GM18511 (cell line): Measurements from ENCODE around the gene EEFSEC.

Experiments used
- ATAC-seq: cut with Tn5 transposase; IDR thresholded peaks from one replicate; pipeline ENCODE4 v1.9.1; 2021; ENCODE audit warnings: mild to moderate bottlenecking, moderate library complexity; ENCODE audit not compliant: unreplicated experiment

The EEFSEC gene

DNA sequence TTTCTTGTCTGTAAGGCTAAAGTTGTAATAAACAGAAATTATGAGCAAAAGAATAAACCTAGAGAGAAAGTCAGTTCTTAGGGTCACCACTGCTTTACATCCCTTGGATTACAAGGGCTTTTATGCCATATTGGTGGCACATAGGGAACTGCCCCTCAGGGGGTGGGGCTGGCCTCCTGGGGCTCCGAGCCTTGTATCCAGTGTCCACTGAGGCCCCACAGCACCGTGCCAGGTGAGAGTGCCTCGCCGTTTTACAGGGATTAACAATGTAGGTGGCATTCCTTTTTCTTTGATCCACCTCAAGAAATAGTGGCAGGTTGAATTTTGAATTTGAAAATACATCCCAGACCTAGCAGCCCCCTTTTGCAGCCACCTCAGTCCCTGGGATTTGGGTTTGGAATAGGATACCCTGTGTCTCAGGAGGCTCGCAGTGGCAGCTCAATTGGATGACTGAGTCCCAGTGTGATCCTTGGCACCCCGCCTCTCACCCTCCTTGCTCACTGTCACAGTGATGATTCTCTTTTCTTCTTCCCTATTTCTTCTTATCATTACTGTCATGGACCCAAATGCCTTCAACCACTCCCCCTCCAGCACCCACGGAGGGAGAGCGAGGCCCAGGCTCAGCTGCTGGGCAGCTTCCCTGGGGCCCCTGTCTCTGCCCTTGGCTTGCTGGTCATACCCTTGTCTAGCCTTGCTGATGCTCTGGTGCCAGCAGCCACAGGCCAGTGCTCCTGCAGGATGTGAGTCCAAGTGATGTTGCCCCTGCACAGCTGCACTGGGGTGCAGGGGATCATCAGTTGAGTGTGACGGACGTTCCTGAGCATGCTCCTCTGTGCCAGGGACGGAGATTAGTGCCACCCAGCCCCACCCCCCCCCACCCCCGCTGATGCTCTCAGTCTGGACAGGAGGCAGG is 175.5 kb downstream of the EEFSEC start:
- no peak for ATAC-seq

DNA sequence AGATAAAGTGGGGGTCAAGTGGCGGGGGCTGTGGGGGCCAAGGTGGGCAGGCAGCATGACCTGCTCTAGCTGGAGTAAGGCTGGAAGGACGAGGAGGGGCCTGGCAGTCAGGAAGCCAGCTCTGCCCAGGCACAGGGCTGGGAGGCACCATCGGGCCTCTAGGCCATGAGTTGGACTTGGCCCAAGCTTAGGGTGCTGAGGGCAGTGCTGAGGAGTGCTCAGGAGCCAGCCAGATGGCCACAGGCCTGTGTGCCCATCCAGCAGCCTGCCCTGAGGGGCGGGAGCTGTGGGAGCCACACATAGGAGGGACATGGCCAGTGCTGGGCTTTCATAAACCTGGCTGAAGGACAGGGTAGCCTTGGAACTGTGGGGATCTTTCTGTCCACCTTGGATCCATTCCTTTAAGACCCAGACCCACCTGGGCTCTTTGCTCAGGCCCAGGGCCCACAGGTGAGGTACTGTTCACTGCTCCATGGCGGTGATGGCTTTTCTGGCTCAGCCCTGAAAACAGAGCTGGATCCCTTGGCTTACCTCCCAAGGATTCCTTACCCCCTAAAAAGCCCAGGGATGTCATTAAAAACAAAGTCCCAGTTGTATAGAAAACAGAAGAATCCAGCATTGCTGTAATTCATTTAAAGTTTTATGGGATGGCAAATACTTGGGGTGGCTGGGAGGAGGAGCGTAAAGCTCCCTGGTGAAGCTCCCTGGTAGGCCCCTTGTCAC is 176.4 kb downstream of the EEFSEC start:
- ATAC-seq = no peak

DNA sequence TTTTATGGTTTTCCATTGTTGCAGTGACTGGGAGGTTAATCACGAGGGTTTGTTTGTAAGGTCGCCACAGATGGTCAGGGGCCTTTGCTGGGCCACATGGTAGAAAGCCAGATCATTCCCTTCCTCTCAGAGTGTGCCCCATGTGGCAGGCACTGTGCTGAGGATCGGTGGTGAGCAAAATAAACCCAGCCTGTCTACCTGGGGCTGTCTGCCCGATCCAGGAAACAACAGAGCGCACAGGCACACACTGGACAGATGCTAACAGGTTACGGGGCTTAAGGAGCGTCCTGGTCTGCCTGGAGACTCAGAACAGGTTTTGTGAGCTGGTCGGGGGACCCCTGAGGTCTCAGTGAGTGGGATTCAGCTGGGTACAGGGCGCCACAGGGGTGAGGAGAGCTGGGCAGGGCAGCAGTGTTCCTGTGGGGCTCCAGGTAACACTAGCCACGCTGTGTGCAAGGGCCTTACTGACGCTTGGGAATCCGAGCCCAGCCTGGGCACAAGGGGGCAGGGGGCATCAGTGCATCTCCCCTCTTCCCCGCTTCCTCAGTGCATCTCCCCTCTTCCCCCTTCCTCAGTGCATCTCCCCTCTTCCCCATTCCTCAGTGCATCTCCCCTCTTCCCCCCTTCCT is 177.0 kb downstream of the EEFSEC start:
- no peak for ATAC-seq

DNA sequence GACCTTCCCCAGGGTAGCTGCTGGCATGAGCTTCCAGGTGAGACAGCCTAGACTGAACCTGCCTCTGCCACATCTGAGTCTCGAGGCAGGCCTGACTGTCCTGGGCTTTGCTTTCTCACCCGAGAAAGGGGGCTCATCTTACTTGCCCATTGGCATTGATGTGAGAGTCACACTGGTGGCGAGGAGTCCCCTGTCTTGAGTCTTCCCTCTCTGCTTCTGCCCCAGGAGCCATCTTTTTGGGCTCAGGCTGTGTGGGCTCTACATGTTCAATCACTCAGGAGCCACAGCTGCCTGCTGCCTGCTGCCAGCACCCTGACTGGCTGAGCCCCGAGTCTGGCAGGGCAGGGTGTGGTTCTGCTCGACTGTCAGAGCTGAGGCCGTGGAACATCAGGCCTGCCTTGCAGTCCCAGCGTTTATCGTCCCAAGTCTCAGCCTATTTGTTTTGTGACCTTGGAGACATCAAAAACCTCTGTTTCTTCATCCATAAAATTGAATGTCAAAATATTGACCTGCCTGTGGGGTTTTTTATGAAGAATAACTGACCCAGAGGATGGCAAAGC is 180.9 kb downstream of the EEFSEC start:
- no peak for ATAC-seq

DNA sequence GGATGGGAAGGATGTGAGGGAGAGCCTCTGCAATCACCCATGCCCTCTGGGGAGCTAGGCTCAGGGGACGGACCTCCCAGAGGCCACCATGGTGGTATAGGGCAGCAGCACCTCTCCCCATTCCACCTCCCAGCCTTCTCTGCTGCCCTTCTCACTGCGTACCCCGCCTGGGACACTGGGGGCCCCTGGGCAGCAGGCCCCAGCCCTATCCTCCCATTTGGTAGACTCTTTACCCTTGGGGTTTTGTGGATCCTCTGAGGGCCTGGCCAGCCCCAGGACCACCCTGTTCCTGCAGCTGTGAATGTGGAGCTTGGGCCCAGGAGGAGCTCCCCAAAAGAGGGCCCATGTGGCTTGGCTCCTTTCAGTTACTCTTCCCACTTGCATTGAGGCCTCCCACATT is 181.5 kb downstream of the EEFSEC start:
- no peak for ATAC-seq

DNA sequence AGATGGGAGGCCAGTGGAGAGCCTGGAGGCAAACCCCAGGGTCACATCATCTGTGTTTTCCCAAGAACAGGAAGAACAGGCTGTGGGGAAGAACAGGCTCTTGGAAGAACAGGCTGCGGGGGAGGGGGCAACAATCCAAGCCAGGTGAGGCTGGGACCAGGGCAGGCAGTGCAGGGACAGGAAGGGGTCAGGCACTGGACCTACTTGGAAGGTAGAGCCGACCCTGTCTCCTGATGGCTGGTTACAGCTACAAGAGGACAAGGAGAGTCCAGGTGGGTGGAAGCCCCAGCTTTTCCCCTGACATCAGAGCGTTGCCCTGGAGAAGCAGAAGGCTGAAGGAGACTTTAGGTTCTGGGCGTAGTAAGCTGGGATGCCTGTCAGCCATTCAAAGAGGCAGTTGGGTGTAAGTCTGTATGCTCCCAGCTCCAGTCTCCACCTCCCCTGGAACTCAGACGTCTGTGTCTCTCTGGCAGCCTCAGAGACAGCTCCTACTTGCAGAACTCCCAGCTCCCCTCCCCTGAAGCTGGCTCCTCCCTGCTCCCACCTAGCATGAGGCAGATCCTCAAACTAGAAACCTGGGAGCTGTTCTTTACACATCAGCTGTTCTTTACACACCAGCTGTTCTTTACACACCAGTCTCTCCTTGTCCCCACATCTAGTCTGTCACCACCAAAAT is 182.5 kb downstream of the EEFSEC start:
- ATAC-seq = no peak

DNA sequence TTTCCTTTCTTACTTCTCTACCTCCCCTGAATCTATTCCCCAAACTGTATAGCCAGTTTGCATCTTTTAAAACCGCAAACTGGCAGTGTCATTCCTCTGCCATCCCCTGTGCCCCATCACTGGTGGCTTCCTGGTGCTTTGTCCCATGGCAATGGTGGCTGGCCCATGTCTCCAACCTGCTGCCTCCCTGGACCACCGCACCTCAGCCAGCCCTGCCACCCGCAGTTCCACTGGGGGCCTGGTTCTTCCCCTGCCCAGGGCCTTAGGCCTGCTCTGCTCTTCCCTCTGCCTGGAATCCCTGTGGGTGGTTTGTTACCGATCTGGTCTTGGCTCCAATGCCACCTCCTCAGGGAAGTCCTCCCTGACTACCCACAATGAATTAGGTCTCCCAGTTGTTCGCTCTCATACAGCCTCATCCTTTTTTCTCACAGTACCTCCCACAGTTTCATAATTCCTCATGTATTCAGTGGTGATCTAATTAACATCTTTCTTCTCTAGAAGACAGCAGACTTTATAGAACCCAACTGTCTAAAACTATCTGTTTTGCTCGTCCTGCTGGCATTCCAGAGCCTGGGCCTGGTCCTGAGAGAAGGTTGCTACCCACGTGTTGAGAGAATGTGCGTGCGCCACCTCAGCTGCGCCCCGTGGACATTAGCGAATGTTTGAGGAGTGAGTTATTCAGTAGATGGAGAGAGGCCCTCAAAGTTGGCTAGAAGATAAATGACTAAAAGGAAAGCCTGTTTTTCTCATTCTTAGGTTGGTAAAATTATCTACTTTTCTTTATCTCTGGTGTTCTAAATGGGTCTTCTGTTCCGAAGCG is 183.3 kb downstream of the EEFSEC start:
- ATAC-seq = no peak

DNA sequence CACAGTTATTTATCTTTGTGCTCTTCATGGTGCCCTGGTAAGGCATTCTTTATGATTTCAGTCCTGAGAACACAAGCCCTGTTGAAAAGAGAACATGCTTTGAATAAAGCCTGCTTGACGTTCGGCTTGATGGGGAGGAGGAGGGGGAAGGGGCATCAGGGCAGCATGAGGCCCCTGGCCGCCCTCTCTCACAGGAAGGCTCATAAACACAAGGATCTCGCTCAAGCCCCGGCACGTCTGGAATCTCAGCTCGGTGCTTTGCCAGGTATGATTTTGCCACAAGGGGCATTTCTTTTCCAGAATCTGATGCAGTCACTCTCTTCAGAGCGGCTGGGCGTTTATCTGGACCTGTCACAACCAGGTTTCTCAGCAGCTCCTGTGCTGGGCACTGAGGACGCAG is 184.0 kb downstream of the EEFSEC start:
- ATAC-seq = no peak

DNA sequence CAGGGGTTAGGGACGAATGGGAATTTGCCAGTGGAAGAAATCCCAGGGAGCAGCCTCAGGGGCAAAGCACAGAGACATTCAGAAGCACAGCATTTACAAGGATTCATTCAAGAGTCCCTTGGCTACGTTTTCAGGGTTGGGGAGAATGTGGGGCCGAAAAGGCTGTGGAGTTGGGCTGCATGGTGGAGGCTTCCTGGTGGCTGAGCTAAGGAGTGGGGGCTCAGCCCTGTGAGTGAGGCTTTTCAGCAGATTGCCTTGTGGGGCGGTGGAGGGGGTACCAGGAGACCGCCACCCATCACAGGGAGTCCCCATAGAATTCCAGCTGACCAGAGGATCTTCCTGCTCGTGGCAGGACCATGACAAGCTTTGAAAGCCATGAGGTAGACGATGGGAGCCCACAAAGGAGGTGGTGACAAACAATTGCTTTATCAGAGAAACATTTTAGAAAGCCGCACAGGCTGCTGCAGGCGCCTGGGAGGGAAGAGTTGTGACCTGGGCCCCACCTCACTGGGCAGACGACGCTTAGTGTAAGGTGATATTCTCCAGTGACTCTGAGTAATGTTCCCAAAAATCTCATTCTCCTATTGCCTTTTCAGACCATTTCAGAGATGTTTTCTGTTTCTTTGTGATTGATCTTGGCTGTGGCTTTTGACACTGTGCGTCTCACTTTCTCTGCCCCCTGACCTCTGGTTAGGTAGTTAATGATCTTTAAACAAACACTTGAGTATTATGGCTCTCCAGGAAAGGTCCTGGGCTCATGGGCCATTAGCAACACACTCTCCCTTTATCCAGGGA is 185.5 kb downstream of the EEFSEC start:
- no peak for ATAC-seq

DNA sequence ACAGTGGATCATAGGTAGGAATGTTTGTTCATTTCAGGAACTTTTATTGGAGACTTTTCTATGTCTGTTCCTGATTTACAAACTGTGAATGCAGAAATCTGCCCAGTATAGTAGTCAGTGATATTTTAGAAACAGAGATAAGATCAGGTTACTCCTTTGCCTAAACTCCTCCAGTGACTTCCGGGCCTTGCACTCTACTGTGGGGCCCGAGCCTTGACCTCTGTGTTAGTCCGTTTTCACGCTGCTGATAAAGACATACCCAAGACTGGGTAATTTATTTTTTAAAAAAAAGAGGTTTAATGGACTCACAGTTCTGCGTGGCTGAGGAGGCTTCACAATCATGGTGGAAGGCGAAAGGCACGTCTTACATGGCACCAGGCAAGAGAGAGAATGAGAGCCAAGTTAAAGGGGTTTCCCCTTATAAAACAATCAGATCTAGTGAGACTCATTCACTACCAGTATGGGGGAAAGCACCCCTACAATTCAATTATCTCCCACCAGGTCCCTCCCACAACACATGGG is 186.3 kb downstream of the EEFSEC start:
- no peak for ATAC-seq

DNA sequence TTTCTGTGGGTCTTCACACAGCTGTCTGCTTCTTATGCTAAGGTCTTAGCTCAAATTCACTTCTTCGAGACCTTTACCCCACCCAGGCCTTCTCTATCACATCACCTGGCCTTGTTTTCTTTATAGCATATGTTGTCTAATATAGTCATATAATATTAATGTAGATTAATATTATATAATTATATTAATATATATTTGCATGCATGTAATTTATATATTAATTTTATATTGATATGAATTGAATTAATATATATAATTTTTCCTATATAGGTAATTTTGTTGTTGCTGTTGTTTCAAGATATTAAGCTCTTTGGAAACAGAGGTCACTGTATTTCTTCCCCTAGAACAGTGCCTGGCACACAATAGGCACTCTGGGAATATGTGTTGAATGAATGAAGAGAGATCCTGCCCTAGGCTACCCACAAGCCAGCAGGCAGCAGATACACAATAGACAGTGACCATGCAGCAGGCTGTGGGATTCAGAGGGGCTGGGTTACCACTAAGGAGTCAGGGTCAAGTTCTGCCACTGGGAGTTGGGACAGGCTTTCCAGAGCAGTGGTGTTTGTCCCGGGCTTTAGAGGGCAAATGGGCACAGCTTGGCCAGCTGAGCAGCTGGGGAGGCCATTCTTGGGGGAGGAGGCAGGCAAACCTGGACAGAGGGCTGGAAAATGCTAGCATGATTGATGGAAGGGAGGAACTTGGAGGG is 187.1 kb downstream of the EEFSEC start:
- ATAC-seq = no peak

DNA sequence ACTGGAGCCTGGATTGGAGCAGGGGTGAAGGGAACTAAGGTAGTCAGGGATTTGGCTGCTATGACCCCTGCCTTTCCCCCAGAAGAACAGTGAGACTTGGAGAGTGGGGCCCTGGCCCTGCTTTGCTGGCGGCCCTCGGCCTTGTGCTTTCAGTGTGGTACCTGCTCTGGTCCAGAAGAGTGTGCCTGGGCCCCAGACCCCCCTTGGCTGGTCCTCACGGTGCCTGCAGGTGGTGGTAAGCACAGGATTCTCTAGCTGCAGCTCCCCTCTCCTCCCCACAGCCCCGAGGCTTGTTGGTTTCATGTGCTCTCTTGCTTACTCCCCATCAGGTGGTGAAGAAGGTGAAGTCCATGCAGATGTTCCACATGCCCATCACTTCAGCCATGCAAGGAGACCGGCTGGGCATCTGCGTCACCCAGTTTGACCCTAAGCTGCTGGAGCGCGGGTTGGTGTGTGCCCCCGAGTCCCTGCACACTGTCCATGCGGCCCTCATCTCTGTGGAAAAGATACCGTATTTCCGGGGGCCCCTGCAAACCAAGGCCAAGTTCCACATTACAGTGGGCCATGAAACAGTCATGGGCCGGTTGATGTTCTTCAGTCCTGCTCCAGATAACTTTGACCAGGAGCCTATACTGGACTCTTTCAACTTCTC is 187.7 kb downstream of the EEFSEC start:
- ATAC-seq = no peak

DNA sequence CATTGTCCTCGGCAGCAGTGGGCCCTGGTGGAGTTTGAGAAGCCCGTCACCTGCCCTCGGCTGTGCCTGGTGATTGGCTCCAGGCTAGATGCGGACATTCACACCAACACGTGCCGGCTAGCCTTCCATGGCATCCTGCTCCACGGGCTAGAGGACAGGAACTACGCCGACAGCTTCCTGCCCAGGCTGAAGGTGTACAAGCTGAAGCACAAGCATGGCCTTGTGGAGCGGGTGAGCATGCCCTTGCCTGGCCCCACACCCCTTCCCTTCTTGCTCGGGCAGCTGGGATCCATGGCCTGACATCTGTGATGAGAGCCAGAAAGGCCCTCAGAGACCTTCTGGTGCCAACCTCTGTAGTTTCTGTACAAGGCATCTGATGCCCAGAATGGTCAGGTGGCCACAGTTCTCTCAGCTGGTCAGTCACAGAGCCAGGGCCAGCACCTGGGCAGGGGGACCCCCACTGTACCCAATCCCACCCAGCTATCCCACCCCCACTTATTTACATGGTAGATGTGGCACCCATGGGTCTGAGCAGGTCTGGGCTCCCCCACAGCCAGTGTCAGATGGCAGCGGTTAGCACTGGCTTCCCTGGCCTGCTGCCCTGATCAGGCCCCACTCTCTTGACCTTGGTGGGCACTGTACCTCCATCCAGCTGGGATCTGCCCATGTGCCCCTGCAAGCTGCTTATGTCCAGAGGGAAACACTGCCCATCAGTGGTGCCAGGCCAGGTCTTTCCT is 188.5 kb downstream of the EEFSEC start:
- ATAC-seq = no peak

DNA sequence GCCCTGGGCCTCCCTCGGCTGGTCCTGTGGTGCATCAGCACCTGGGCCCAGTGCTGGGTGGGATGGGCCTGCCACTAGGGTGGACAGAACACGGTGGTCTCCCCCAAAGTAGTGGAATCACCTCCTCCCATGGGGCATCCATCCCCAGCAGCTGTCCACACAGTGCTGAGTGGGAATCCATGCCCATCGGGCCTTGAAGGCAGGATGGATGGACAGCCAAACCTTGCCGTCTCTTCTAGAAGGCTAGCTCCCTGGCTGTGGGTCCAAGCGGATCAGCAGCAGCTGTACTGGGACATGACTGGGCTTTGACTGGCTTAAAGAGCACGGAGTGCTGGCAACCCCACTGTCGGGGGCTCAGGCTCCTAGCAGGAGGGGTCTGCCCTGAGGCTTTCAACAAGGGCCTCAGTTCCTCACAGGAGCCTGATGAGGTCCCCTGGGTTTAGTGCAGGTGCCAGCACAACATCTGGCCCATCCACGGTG is 189.5 kb downstream of the EEFSEC start:
- ATAC-seq = no peak

DNA sequence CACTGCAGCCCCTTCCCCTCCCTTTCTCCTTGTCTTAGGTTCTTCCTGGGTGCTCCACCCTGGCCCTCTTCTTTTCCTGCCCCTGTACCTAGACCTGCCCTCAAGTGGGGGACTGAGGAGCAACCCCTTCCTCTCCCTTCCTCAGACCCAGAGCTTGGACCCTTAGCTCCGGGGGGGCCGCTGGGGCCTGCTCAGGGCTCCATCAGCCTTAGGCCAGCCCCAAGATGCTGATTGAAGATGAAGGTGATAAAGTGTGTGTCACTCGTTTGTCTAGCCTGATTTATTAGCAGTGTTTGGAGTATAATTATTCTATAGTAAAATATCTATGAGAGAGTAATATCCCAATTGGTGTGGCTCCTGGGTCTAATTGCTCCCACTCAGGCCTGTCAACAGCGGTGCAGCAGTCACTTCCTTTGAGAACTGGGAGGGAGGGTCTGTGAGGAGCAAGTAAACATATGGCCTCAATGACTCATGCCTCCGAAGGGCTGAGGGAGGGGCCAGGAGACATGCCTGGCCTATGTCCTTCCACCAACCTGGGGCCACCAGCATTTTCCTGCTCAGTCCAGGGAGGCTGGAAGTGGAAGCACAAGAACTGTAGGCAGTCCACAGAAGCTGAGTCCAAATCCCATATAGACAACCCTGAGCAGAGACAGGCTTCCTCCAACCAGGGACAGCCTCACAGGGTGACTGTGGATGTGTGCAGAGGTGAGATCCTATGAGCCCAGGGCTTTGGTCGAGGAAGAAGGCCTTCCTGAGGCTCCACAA is 190.2 kb downstream of the EEFSEC start:
- no peak for ATAC-seq

DNA sequence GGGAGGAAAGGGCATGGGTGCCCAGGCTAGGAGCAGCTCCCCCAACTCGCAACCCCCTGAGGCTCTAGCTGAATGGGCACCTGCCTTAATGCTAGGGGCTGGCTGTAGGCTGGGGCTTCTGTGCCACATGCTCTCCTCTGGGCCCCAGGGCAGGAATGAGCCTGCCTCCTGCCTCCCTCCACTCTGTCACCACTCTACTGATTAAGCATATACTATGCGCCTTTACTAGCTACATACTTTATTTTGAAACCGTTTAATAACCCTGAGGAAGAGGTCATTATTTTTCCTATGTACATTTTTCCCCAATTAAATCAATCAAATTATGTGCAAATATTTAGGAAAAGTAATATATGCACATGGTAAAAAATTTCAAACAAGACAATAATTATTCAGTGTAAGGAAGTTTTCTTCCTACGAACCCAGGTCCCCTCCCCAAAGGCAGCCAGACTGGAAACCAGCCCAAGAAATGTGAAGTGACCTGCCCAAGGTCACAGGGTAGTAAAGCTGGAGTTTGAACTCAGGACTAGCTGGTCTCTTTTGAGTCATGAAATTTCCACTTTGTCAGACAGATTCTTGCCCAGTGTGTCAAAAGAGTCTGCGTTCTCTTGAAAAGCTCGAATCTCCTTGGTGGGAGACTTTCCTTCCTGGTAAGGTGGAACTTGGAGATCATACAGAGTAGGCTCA is 190.9 kb downstream of the EEFSEC start:
- no peak for ATAC-seq
